RWPE1 (cell line): Measurements from ENCODE around the gene TMEM108.

Source experiments
- CTCF ChIA-PET: fragments of 350-600 bp; sonication (Branson Sonifier 250); formaldehyde crosslinking; extraction: SDS; loops from one replicate; lab custom pipeline; 2021; lab: Yijun Ruan, JAX
- POLR2A ChIA-PET: fragments of 400-600 bp; formaldehyde crosslinking; extraction: SDS; loops from one replicate; lab custom pipeline; 2020; ENCODE audit warnings: antibody characterized with exemption; ENCODE audit not compliant: low non-redundant PET; lab: Yijun Ruan, JAX
- DNase-seq: peaks from one replicate; pipeline ENCODE4 v3.0.0; 2012; ENCODE audit warnings: low spot score
- H3K27ac ChIP-seq: fragments of 450-650 bp; 2 replicates; pipeline ENCODE4 v1.5.1; 2017
- CTCF ChIP-seq: fragments of 450-650 bp; conservative IDR thresholded peaks from 2 replicates; pipeline ENCODE4 v1.5.1; 2017; ENCODE audit warnings: low read depth, mild to moderate bottlenecking

TMEM108 gene

DNA sequence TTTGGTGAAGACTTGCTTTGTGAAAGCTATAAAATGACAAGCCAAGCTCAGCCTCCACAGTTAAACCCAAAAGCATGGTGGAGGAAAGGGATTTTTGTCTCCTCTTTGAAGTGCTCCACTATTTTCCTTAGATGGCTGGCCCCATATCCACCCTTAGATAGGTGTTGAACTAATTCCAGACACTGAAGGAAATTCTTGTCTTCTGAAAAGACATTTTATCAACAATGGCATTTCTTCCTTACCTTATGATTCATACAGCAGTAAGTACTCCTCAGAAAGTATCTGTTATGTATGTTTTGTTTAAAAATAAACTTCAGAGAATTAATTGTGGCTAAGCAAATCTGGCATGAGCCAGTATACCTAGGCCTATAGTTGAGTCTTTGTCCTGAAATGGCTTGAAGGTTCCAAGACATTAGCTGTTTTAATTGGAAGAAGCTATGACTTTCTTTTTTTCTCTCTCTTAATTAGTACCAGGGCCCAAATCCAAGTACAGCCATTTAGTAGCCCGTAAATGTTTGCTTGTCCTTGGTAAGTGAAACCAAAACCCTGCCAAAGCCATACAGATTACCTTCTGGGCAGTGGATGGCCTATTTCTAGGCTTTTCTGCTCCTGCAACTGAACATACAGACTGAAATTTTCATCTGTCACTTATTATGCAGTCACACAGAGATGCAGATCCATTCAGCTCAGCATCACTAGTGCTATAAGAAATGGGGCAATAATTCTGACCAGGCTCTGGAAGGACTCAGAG, 356.5 kb downstream of the TMEM108 start:
- no peak overlapping the region for H3K27ac ChIP-seq
- ChIA-PET CTCF (interaction anchor here (0.5 to 0.7 kb wide), 2 partner anchors 18 to 516 kb away, joined by 3 read pairs; no protein-coding TSS in a partner anchor), POLR2A (no interaction called here)
- TF ChIP-seq CTCF, result no peak
- no peak for DNase-seq

- ChIA-PET POLR2A (no interaction called here), CTCF (no interaction called here)
- DNase-seq, result no peak
- no peak for TF ChIP-seq CTCF
- no peak overlapping the region for H3K27ac ChIP-seq
Observed at GRCh38 chr3:133396906-133397305, 358.7 kb downstream of the TMEM108 start.

DNA sequence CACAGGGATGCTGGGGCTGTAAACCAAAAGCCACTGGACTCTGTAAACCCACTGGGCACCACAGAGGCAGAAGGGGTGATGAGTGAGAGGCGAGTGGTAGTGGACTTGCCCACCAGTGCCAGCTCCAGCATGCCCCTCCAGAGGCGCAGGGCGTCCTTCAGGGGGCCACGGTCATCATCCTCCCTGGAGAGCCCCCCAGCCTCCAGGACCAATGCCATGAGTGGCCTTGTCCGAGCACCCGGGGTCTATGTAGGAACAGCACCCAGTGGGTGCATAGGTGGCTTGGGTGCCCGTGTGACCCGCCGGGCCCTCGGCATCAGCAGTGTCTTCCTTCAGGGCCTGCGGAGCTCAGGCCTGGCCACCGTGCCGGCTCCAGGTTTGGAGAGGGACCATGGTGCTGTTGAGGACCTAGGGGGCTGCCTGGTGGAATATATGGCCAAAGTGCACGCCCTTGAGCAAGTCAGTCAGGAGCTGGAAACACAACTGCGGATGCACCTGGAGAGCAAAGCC, 361.9 kb downstream of the TMEM108 start, which contains the start of gene BFSP2:
TSS of gene BFSP2 (plus strand) at position 51 of the 510 bp plus-strand sequence. CDS start at position 79, 28 bp downstream.
- POLR2A ChIA-PET, result no interaction called here
- CTCF ChIA-PET, result interaction anchor here (0.7 kb wide), 1 partner anchor 78 kb away, joined by 3 read pairs; no protein-coding TSS in a partner anchor
- no peak within 1 kb of the TSS for H3K27ac ChIP-seq
- no peak for DNase-seq
- no peak for TF ChIP-seq CTCF

DNA sequence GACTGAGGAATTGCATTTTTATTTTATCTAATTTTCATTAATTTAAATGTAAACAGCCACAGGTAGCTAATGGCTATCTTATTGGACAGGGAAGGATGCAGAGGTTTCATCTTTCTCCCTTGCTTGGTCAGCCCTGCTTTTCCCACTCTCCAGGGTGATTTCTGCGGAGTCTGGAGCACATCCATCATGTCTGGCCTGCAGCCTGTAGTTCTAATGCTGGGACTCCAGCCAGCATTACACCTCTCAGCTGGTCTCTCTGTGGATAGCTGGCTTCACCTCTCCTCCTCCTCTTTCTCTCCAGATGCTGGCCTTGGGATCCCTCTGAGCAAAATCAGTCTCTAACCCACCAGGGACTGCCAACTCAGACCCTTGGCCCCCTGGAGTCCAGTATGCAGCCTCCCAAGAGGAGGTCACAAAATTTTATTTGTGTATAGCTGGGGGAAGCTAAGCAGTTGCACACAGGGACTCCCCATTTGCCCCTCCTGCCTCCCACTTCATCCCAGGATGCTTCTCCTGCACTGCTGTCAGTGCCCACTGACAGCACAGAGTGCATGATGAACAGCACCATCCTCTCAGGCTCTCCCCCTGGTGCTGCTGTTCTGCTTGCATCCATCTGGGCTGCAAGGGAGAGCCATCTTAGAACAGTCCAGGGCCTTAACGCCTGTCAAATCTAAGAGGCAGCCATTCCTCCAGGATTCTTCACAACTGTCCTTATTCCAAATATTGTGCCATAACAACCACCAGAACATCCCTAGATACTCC, 363.4 kb downstream of the TMEM108 start:
- CTCF ChIA-PET, result no interaction called here

GRCh38 chr3:133404920-133405319, 366.7 kb downstream of the TMEM108 start:
- DNase-seq, result no peak
- POLR2A ChIA-PET, result no interaction called here
- CTCF ChIA-PET, result interaction anchor here (0.7 kb wide), 1 partner anchor 340 kb away, joined by 4 read pairs; no protein-coding TSS in a partner anchor
- TF ChIP-seq CTCF, result no peak
- H3K27ac ChIP-seq, result no peak overlapping the region

More for the DNA sequence above, 363.4 kb downstream of the TMEM108 start:
- POLR2A ChIA-PET, result no interaction called here
- no peak overlapping the region for H3K27ac ChIP-seq
- TF ChIP-seq CTCF, result no peak
- no peak for DNase-seq

GRCh38 chr3:133408366-133408765, 370.2 kb downstream of the TMEM108 start:
- no peak overlapping the region for H3K27ac ChIP-seq
- ChIA-PET CTCF (interaction anchor here (0.6 kb wide), 1 partner anchor 255 kb away, joined by 3 read pairs; no protein-coding TSS in a partner anchor), POLR2A (no interaction called here)
- TF ChIP-seq CTCF, result no peak
- DNase-seq, result no peak
